ENCODE data around the gene FRMPD4.

DNA sequence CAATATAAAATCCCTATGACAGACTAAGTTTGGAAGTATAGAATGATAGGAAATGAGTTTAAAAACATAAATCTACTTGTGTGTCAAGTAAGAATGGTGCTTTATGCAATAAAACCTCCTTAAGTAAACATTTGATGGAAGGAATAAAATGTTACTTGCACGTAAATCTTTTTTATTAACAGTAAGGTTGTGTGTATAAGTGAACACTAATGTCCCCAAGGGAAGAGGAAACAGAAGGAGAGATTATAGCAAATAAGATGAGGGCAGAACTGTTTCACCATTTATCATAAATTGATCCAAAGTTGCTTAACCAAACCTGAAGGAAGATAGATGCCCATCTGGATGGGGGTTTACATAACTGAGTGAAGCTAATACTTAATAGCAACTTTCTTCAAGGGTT, 86.8 kb downstream of the FRMPD4 start:
- TF ChIP-seq CTCF (IDR thresholded peaks at IDR 0.05) (no peak), POLR2A (IDR thresholded peaks at IDR 0.05) (no peak)

All from lower leg skin (tissue), 3 donors.